Loucy (cell line): ENCODE measurements around the gene MRPS12.

Experiments used
- EZH2phosphoT487 ChIP-seq: fragments of 200-600 bp; IDR thresholded peaks from 2 replicates; pipeline ENCODE4 v1.6.1; 2018; ENCODE audit warnings: antibody characterized with exemption, mild to moderate bottlenecking, moderate library complexity, borderline replicate concordance
- TF ChIP-seq, protein P1 (sequence below): fragments of 200-600 bp; sonication (generic); conservative IDR thresholded peaks from 2 replicates; pipeline ENCODE4 v1.5.1; 2014; ENCODE audit warnings: mild to moderate bottlenecking, antibody characterized with exemption, low read length

DNA sequence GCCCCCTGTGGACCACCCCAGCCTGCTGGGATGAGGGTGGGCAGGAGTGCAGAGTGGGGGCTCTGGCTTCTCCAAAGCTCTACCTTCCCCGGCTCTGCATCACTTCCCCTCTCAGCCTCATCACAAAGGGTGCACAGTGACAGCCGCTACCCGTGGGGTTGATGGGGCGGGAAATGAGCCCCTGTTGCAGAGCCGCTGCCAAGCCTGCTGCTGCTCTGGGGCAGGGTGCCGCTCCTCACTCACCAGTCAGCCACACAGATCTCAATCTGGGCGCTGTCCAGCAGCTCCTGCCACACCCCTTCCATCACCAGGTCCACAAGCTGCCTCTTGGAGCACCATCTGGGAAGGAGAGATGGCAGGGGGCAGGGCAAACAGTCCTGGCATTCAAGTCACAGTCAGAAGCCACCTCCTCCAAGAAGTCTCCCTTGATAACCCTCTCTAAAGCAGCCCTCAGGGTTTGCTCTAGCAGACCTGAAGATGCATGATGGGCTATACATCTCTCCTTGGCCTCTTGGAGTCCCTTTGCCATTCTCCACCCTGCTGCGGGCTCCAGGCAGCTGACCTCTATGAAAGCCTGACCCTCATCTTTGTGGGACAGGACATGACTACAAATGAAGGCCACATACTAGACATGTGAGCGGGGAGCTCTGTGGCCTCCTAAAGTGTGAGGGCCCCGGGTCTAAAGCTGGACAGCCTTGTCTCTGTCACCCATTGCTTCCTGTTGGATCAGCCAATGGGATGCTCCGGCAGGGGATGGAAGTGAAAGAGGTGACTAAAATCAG, 15.7 kb downstream of the MRPS12 start:
- TF ChIP-seq, protein P1, sequence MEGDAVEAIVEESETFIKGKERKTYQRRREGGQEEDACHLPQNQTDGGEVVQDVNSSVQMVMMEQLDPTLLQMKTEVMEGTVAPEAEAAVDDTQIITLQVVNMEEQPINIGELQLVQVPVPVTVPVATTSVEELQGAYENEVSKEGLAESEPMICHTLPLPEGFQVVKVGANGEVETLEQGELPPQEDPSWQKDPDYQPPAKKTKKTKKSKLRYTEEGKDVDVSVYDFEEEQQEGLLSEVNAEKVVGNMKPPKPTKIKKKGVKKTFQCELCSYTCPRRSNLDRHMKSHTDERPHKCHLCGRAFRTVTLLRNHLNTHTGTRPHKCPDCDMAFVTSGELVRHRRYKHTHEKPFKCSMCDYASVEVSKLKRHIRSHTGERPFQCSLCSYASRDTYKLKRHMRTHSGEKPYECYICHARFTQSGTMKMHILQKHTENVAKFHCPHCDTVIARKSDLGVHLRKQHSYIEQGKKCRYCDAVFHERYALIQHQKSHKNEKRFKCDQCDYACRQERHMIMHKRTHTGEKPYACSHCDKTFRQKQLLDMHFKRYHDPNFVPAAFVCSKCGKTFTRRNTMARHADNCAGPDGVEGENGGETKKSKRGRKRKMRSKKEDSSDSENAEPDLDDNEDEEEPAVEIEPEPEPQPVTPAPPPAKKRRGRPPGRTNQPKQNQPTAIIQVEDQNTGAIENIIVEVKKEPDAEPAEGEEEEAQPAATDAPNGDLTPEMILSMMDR, result no peak
- no peak for TF ChIP-seq EZH2phosphoT487
